Right lobe of liver (tissue), 6 donors: ENCODE results near the gene PDGFB. TPM values are rescaled to one million over a fixed set of nuclear protein-coding genes. Genes with fewer than 3 reads are reported as not detected.
A peak's percentile ranks its signal among the peaks of the same experiment; 100 is the strongest.

Source experiments
- ATAC-seq, 4 donors: fragments of 200-7000 bp; cut with Tn5 transposase; one replicate each; pipeline ENCODE4 v1.9.1; 2020; ENCODE audit warnings: mild to moderate bottlenecking in 4 of 4, moderate library complexity in 4 of 4
- DNase-seq, 3 donors: peaks; one replicate each; pipeline ENCODE4 v3.0.0-alpha.2; 2020
- H3K27ac ChIP-seq, 3 donors: fragments of 200-600 bp; one replicate each; pipeline ENCODE4 v1.8.0; 2022
- H3K27me3 ChIP-seq, 2 donors: fragments of 200-600 bp; one replicate each; pipeline ENCODE4 v1.8.0; 2022
- H3K36me3 ChIP-seq, 4 donors: fragments of 200-600 bp; sonication (generic) in 1 of 4; one replicate each; pipeline versions ENCODE4 v1.5.1 to v1.8.0; 2017 to 2022; ENCODE audit warnings: control low read depth in 1 of 4
- H3K4me1 ChIP-seq, 4 donors: fragments of 200-600 bp; sonication (generic) in 1 of 4; one replicate each; pipeline versions ENCODE4 v1.5.1 to v1.8.0; 2017 to 2022; ENCODE audit warnings: control low read depth in 1 of 4
- H3K4me3 ChIP-seq, 3 donors: fragments of 200-600 bp; one replicate each; pipeline ENCODE4 v1.8.0; 2022
- H3K9me3 ChIP-seq, 4 donors: fragments of 200-600 bp; sonication (generic) in 1 of 4; one replicate each; pipeline versions ENCODE4 v1.5.1 to v1.8.0; 2017 to 2022; ENCODE audit warnings: control low read depth in 1 of 4
- POLR2A ChIP-seq: fragments of 450-650 bp; IDR thresholded peaks from one replicate; pipeline ENCODE4 v1.6.1; 2017; ENCODE audit warnings: antibody characterized with exemption, mild to moderate bottlenecking
- WGBS: methylation state at CpG from one replicate; pipeline ENCODE4 v1.1.6; 2018; ENCODE audit warnings: low coverage, low lambda C conversion rate; ENCODE audit not compliant: insufficient coverage; ENCODE audit errors: missing lambda C conversion rate; 5-methylcytosine and 5-hydroxymethylcytosine counted together
- intact Hi-C, 2 donors: fragments of 100-400 bp; cut with DNase I; formaldehyde crosslinking; loops; one replicate each; pipeline versions ENCODE4 v1.11.2 to v1.14.1; 2022
- total RNA-seq, 6 experiments: library from RNA; depleted of rRNA in 2 of 6; stranded (reverse); fragments of >200 nt in 2 of 6; fragmentation: NEBNext Ultra II Directional in 3 of 6; extraction: Animal tissue kit (Norgen Biotek cat#: 25700) in 3 of 6; gene quantifications; one replicate each; pipeline versions ENCODE4 v1.1.0 to v1.2.4, GENCODE V29; 2016 to 2023
- TF ChIP-seq, protein P1 (sequence below), 4 donors: fragments of 200-600 bp in 3 of 4; fragments of 450-650 bp in 1 of 4; IDR thresholded peaks; one replicate each; pipeline versions ENCODE4 v1.5.1 to v1.8.0; 2016 to 2022; ENCODE audit warnings: antibody characterized with exemption in 4 of 4, mild to moderate bottlenecking in 2 of 4
- donor health status: DM: no; HTN: yes; CAD: no.
- donor health status: DM: no; HTN: no; CAD: no.
- donor health status: DM: no; HTN: no; CAD: no.
- donor health status: DM: no; HTN: yes; CAD: no.
- donor health status: DM: no; HTN: yes; CAD: no.

Gene PDGFB
- total RNA-seq, 6 experiments from 2014 or later: 0.90 to 10.2 (median 3.3) TPM

DNA sequence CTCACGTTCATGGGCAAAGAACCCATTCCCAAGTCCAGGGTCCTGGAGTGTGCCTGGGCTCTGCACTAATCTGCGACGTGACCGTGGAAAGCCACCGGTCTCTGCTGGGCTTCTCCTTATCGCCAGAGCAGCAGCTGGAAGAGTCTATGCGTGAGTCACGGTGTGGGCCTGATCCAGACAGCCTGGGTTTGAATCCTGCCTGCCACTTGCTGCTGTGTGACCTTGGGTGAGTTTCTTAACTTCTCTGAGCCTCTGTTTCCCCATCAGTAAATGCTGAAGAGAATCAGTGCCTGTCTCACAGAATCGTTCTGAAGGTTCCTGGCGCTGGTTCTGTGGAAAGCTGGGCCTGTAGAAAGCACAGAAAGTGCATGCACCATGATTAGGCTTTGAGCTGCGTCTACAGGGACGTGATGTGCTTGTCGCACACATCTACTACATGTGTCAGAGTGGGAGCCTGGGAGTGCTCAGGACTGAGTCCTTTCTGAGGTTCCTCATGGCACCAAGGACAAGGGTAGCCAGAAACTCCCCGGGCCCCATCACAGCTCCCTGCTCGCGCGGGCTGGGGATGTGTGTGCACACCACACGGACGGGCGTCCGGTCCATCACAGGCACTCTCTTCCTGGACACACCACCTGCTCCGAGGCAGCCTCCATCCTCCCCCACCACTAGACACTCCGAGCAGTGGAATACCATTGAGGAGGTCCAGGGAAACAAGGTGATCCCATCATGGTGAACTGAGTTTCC lies 20.5 kb upstream of the PDGFB start:
- WGBS: 81% methylated on average over 10 of the region's 23 CpGs
- H3K4me1 ChIP-seq: no peaks in the 10 kb centered on the region
- TF ChIP-seq, protein P1, sequence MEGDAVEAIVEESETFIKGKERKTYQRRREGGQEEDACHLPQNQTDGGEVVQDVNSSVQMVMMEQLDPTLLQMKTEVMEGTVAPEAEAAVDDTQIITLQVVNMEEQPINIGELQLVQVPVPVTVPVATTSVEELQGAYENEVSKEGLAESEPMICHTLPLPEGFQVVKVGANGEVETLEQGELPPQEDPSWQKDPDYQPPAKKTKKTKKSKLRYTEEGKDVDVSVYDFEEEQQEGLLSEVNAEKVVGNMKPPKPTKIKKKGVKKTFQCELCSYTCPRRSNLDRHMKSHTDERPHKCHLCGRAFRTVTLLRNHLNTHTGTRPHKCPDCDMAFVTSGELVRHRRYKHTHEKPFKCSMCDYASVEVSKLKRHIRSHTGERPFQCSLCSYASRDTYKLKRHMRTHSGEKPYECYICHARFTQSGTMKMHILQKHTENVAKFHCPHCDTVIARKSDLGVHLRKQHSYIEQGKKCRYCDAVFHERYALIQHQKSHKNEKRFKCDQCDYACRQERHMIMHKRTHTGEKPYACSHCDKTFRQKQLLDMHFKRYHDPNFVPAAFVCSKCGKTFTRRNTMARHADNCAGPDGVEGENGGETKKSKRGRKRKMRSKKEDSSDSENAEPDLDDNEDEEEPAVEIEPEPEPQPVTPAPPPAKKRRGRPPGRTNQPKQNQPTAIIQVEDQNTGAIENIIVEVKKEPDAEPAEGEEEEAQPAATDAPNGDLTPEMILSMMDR (IDR thresholded peaks at IDR 0.05): no peak
- no peak for TF ChIP-seq POLR2A
- no peak overlapping the region for H3K27ac ChIP-seq
- DNase-seq: no peak
- H3K36me3 ChIP-seq: no peaks in the 10 kb centered on the region
- no peaks in the 10 kb centered on the region for H3K9me3 ChIP-seq
- ATAC-seq: no peak
- intact Hi-C loops: no loop called here
- H3K4me3 ChIP-seq: no peak overlapping the region
- no peaks in the 10 kb centered on the region for H3K27me3 ChIP-seq

DNA sequence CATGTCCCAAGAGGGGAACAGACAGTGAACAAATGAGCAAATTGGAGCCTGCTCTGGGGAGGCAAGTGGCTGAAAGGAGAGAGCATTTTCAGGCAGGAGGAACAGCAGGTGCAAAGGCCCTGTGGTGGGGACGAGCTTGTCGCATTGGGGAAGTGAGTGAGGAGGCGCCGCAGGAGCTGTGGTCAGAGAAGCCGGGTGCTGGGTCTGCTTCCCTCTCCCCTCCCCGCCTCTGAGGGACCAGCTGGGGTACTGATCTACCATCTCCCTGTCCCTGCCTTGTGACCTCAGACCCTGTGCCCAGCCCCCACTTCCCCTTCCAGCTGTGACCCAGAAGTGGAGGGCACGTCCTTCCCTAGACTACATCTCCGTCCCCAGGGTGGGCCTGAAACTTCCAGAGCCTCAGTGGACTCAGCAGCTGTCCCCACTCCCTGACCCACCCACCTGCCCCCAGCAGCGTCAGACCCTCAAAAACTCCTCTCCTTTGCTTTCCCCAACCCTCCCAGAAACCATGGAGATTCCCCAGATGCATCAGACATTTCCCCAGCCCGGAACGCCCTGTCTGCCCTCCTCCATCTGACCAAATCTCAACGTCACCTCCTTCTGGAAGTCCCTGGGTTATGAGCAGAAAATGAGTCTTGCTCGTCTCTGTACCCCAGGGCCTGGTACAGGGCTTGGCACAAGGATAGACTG lies 19.7 kb upstream of the PDGFB start:
- intact Hi-C loops: no loop called here
- Histone ChIP-seq H3K27me3 (no peaks in the 10 kb centered on the region), H3K9me3 (no peaks in the 10 kb centered on the region), H3K36me3 (no peaks in the 10 kb centered on the region), H3K27ac (no peak overlapping the region), H3K4me1 (no peaks in the 10 kb centered on the region), H3K4me3 (no peak overlapping the region)
- WGBS: 76% methylated on average over 7 of the region's 13 CpGs
- no peak for TF ChIP-seq POLR2A
- TF ChIP-seq, protein P1 (IDR thresholded peaks at IDR 0.05): no peak
- DNase-seq (peak in 2 of 3 donors; percentile 59 to 69), ATAC-seq (peak; percentile 38 to 65 (median 51))

- no peaks in the 10 kb centered on the region for H3K9me3 ChIP-seq
- no peak for ATAC-seq
- DNase-seq: no peak
- intact Hi-C loops: no loop called here
- H3K27me3 ChIP-seq: no peaks in the 10 kb centered on the region
- H3K27ac ChIP-seq: no peak overlapping the region
- TF ChIP-seq POLR2A: no peak
- TF ChIP-seq, protein P1 (IDR thresholded peaks at IDR 0.05): no peak
- H3K36me3 ChIP-seq: no peaks in the 10 kb centered on the region
- no peak overlapping the region for H3K4me3 ChIP-seq
- WGBS: 65% methylated on average over 8 of the region's 10 CpGs
- no peaks in the 10 kb centered on the region for H3K4me1 ChIP-seq
These were observed 19.0 kb upstream of the PDGFB start for GRCh38 chr22:39263626-39264348.

DNA sequence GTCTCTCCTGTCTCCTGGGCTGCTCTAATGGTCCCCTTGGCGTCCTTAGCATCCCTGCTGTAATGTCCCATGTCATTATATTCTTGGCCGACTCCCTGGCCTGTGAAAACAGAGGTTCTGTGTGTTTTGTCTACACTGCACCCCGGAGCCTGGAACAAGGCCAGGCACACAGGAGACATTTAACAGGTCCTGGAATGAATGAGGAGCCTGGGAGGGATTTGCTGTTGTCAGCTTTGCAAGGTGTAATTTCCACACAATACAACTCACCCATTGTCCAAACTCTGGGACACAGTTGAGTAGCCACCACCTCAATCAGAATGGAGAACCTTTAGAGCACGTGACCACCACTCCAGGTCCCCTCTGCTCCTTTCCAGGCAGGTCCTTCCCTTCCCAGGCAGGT lies 14.9 kb upstream of the PDGFB start:
- ATAC-seq (no peak), DNase-seq (no peak)
- Histone ChIP-seq H3K27ac (no peak overlapping the region), H3K9me3 (no peaks in the 10 kb centered on the region), H3K4me3 (no peak overlapping the region), H3K36me3 (no peaks in the 10 kb centered on the region), H3K27me3 (no peaks in the 10 kb centered on the region), H3K4me1 (no peaks in the 10 kb centered on the region)
- TF ChIP-seq, protein P1 (IDR thresholded peaks at IDR 0.05): no peak
- intact Hi-C loops: no loop called here
- WGBS: 60% methylated on average over 1 of the region's 4 CpGs
